H9 (cell line): ENCODE results near the gene PDZD2. TPM values are rescaled to one million over a fixed set of nuclear protein-coding genes. Genes with fewer than 3 reads are reported as not detected.

ENCODE experiments used
- DNase-seq: peaks from one replicate; pipeline ENCODE4 v3.0.0-alpha.2; 2017
- H2AFZ ChIP-seq: one replicate; pipeline ENCODE4 v1.6.1; 2013; ENCODE audit warnings: mild to moderate bottlenecking, low read length, control low read depth, moderate library complexity
- H2AK5ac ChIP-seq: 2 replicates; pipeline ENCODE4 v1.6.1; 2013; ENCODE audit warnings: low read length, control low read depth, mixed read lengths; ENCODE audit not compliant: insufficient read length
- H2BK120ac ChIP-seq: one replicate; pipeline ENCODE4 v1.6.1; 2013; ENCODE audit warnings: low read depth, mild to moderate bottlenecking, low read length, control low read depth, inconsistent platforms; ENCODE audit not compliant: poor library complexity, severe bottlenecking
- H2BK12ac ChIP-seq: 2 replicates; pipeline ENCODE4 v1.6.1; 2013; ENCODE audit warnings: low read length, control low read depth, mixed read lengths, low read depth; ENCODE audit not compliant: insufficient read length
- H2BK15ac ChIP-seq: 2 replicates; pipeline ENCODE4 v1.6.1; 2013; ENCODE audit warnings: low read depth, low read length, control low read depth
- H2BK20ac ChIP-seq: one replicate; pipeline ENCODE4 v1.6.1; 2013; ENCODE audit warnings: low read depth, mild to moderate bottlenecking, low read length, control low read depth, inconsistent platforms; ENCODE audit not compliant: poor library complexity, severe bottlenecking
- H2BK5ac ChIP-seq: 2 replicates; pipeline ENCODE4 v1.6.1; 2013; ENCODE audit warnings: low read length, control low read depth, mixed read lengths; ENCODE audit not compliant: insufficient read length
- H3K14ac ChIP-seq: 2 replicates; pipeline ENCODE4 v1.6.1; 2013; ENCODE audit warnings: low read length, control low read depth; ENCODE audit not compliant: insufficient read depth
- H3K18ac ChIP-seq: 2 replicates; pipeline ENCODE4 v1.6.1; 2013; ENCODE audit warnings: low read depth, mild to moderate bottlenecking, mixed read lengths, low read length, control low read depth; ENCODE audit not compliant: insufficient read length
- H3K23ac ChIP-seq: 2 replicates; pipeline ENCODE4 v1.6.1; 2013; ENCODE audit warnings: low read length, control low read depth, mixed read lengths, low read depth; ENCODE audit not compliant: insufficient read length
- H3K23me2 ChIP-seq: 2 replicates; pipeline ENCODE4 v1.6.1; 2013; ENCODE audit warnings: low read depth, mild to moderate bottlenecking, mixed read lengths, low read length, control low read depth; ENCODE audit not compliant: insufficient read length, poor library complexity, severe bottlenecking
- H3K27ac ChIP-seq: 2 replicates; pipeline ENCODE4 v1.5.1; 2013; ENCODE audit warnings: low read length, control low read depth, mixed read lengths, low read depth; ENCODE audit not compliant: insufficient read length
- H3K27me3 ChIP-seq: 2 replicates; pipeline ENCODE4 v1.6.1; 2013; ENCODE audit warnings: low read length, control low read depth, inconsistent platforms; ENCODE audit not compliant: insufficient read depth
- H3K4ac ChIP-seq: 2 replicates; pipeline ENCODE4 v1.6.1; 2013; ENCODE audit warnings: low read depth, mild to moderate bottlenecking, control low read depth, inconsistent platforms, low read length, moderate library complexity
- H3K4me1 ChIP-seq: 2 replicates; pipeline ENCODE4 v1.6.1; 2013; ENCODE audit warnings: low read length, control low read depth, inconsistent platforms; ENCODE audit not compliant: insufficient read depth
- H3K4me2 ChIP-seq: 2 replicates; pipeline ENCODE4 v1.6.1; 2013; ENCODE audit warnings: low read length, control low read depth, mixed read lengths; ENCODE audit not compliant: insufficient read length, insufficient read depth
- H3K56ac ChIP-seq: 2 replicates; pipeline ENCODE4 v1.6.1; 2013; ENCODE audit warnings: low read depth, mild to moderate bottlenecking, mixed read lengths, low read length, control low read depth; ENCODE audit not compliant: insufficient read length
- H3K79me1 ChIP-seq: 2 replicates; pipeline ENCODE4 v1.6.1; 2013; ENCODE audit warnings: low read depth, mild to moderate bottlenecking, moderate library complexity, low read length, control low read depth, inconsistent platforms; ENCODE audit not compliant: insufficient read depth, poor library complexity, severe bottlenecking
- H3K79me2 ChIP-seq: 2 replicates; pipeline ENCODE4 v1.6.1; 2013; ENCODE audit warnings: low read length, control low read depth, inconsistent platforms; ENCODE audit not compliant: insufficient read depth
- H3K9ac ChIP-seq: 2 replicates; pipeline ENCODE4 v1.6.1; 2013; ENCODE audit warnings: low read length, control low read depth, mixed read lengths; ENCODE audit not compliant: insufficient read length; ENCODE audit errors: extremely low read depth
- H3K9me3 ChIP-seq: one replicate; pipeline ENCODE4 v1.6.1; 2013; ENCODE audit warnings: low read depth, low read length, inconsistent platforms; ENCODE audit not compliant: control insufficient read depth
- H3T11ph ChIP-seq: one replicate; pipeline ENCODE4 v1.6.1; 2013; ENCODE audit warnings: mild to moderate bottlenecking, low read length, control low read depth, inconsistent platforms
- H4K20me1 ChIP-seq: one replicate; pipeline ENCODE4 v1.6.1; 2013; ENCODE audit not compliant: control insufficient read depth, insufficient read length, insufficient read depth
- H4K5ac ChIP-seq: 2 replicates; pipeline ENCODE4 v1.6.1; 2013; ENCODE audit warnings: low read depth, mild to moderate bottlenecking, mixed read lengths, low read length, control low read depth; ENCODE audit not compliant: insufficient read length
- H4K8ac ChIP-seq: replicated peaks from 2 replicates; pipeline ENCODE4 v1.6.1; 2013; ENCODE audit warnings: low read length, control low read depth, mixed read lengths, low read depth; ENCODE audit not compliant: insufficient read length
- H4K91ac ChIP-seq: 2 replicates; pipeline ENCODE4 v1.6.1; 2013; ENCODE audit warnings: low read depth, mild to moderate bottlenecking, moderate library complexity, mixed read lengths, low read length, control low read depth; ENCODE audit not compliant: insufficient read length
- H3K27ac Mint-ChIP-seq, 3 experiments: 2 replicates in 2 of 3; 3 replicates in 1 of 3; pipeline ENCODE4 v1.8.0; 2020 to 2021; ENCODE audit warnings: mixed read lengths in 3 of 3, mild to moderate bottlenecking in 1 of 3, moderate library complexity in 1 of 3
- H3K27me3 Mint-ChIP-seq: 2 replicates; pipeline ENCODE4 v1.8.0; 2021; ENCODE audit warnings: low read depth, mild to moderate bottlenecking, moderate library complexity, mixed read lengths
- H3K36me3 Mint-ChIP-seq, 3 experiments: 2 replicates in 2 of 3; 3 replicates in 1 of 3; pipeline ENCODE4 v1.8.0; 2020 to 2021; ENCODE audit warnings: low read depth in 3 of 3, mixed read lengths in 3 of 3; ENCODE audit not compliant: insufficient read depth in 1 of 3
- H3K4me1 Mint-ChIP-seq, 2 experiments: 2 replicates each; pipeline ENCODE4 v1.8.0; 2020; ENCODE audit warnings: mixed read lengths in 2 of 2
- H3K4me3 Mint-ChIP-seq, 2 experiments: 2 replicates in 1 of 2; 3 replicates in 1 of 2; pipeline ENCODE4 v1.8.0; 2020 to 2021; ENCODE audit warnings: mild to moderate bottlenecking in 2 of 2, mixed read lengths in 2 of 2, moderate library complexity in 1 of 2
- H3K9me3 Mint-ChIP-seq, 2 experiments: 2 replicates in 1 of 2; 3 replicates in 1 of 2; pipeline ENCODE4 v1.8.0; 2020; ENCODE audit warnings: mild to moderate bottlenecking in 2 of 2, mixed read lengths in 2 of 2, moderate library complexity in 1 of 2
- CTCF ChIP-seq: fragments of 200-600 bp; sonication (generic); conservative IDR thresholded peaks from 3 replicates; pipeline ENCODE4 v1.8.0; 2021; ENCODE audit warnings: antibody characterized with exemption, mild to moderate bottlenecking
- WGBS: extraction: QIAGEN DNeasy Blood & Tissue Kit; methylation state at CpG from one replicate; pipeline ENCODE4 v1.1.7; 2013; ENCODE audit warnings: missing lambda C conversion rate, low lambda C conversion rate, mixed read lengths; ENCODE audit not compliant: insufficient read length; ENCODE audit errors: extremely low coverage; 5-methylcytosine and 5-hydroxymethylcytosine counted together
- total RNA-seq: library from RNA; stranded (reverse); gene quantifications from 2 replicates; pipeline ENCODE4 v1.2.1, GENCODE V29; 2021

PDZD2 gene
- total RNA-seq, 1 experiment from 2014 or later = 9.9 TPM

- Histone ChIP-seq H3K18ac (no peak overlapping the region), H2BK20ac (no peak overlapping the region), H3T11ph (no peak overlapping the region), H3K79me1 (no peaks in the 10 kb centered on the region), H3K79me2 (no peaks in the 10 kb centered on the region), H3K56ac (no peak overlapping the region), H2AFZ (no peak overlapping the region), H4K8ac (no peak overlapping the region), H3K23ac (no peak overlapping the region), H3K27me3 (no peaks in the 10 kb centered on the region; the same call in 1 of the 2 replicates), H3K4ac (no peak overlapping the region), H4K91ac (no peak overlapping the region), H2BK12ac (no peak overlapping the region), H4K5ac (no peak overlapping the region), H2BK5ac (no peak overlapping the region), H3K4me1 (peaks cover 5% of the 10 kb centered on the region; the same call in 1 of the 2 replicates), H2BK120ac (no peak overlapping the region), H3K4me2 (peak overlapping the region; percentile 11), H3K27ac (no peak overlapping the region), H4K20me1 (no peaks in the 10 kb centered on the region), H3K9ac (no peak overlapping the region), H3K23me2 (no peaks in the 10 kb centered on the region), H3K9me3 (no peaks in the 10 kb centered on the region), H2AK5ac (no peak overlapping the region), H3K14ac (no peak overlapping the region), H2BK15ac (no peak overlapping the region)
- Mint-ChIP-seq H3K4me3 (no peak overlapping the region), H3K27me3 (no peaks in the 10 kb centered on the region), H3K36me3 (peaks cover 0 to 16% (median 5%) of the 10 kb centered on the region in 3 experiments; a peak in 6 of 7 replicates), H3K4me1 (peaks cover 29 to 32% of the 10 kb centered on the region in 2 experiments), H3K27ac (peak overlapping the region in 1 of 3 experiments; percentile 51; a peak in 1 of 7 replicates), H3K9me3 (peaks cover 5 to 9% of the 10 kb centered on the region in 2 experiments; a peak in 3 of 5 replicates)
- DNase-seq = peak; percentile 36
- no peak for TF ChIP-seq CTCF
- no CpG with 5 or more reads among the region's 7 CpGs for WGBS
These were observed 131.3 kb downstream of the PDZD2 start for GRCh38 chr5:31770132-31770720.
